Glomerular visceral epithelial cell (primary cell): ENCODE measurements around the gene VAT1L.
"Not testable (repeated sequence)": the region's sequence is repeated elsewhere in the genome, so short reads cannot be mapped to it uniquely, and the experiment has no call there.

Experiments used
- DNase-seq: peaks from one replicate; pipeline ENCODE4 v3.0.0-alpha.2; 2016; ENCODE audit errors: extremely low spot score

Gene VAT1L

GRCh38 chr16:77951788-77952187, 163.4 kb downstream of the VAT1L start:
- no peak for DNase-seq

- no peak for DNase-seq
Measured at GRCh38 chr16:77955127-77955526, 166.8 kb downstream of the VAT1L start.

GRCh38 chr16:77956231-77956630, 167.9 kb downstream of the VAT1L start:
- no peak for DNase-seq

- no peak for DNase-seq
Measured at GRCh38 chr16:77960766-77961165, 172.4 kb downstream of the VAT1L start.

GRCh38 chr16:77961814-77962213, 173.4 kb downstream of the VAT1L start:
- DNase-seq = no peak

- no peak for DNase-seq
Measured at GRCh38 chr16:77962689-77963088, 174.3 kb downstream of the VAT1L start.

- no peak for DNase-seq
Measured at GRCh38 chr16:77963185-77964044, 175.1 kb downstream of the VAT1L start.

- DNase-seq = no peak
Measured at GRCh38 chr16:77965346-77965745, 177.0 kb downstream of the VAT1L start.

- no peak for DNase-seq
Measured at GRCh38 chr16:77967054-77967904, 178.9 kb downstream of the VAT1L start.

GRCh38 chr16:77969861-77970260, 181.5 kb downstream of the VAT1L start:
- DNase-seq = no peak

- no peak for DNase-seq
Measured at GRCh38 chr16:77970371-77970770, 182.0 kb downstream of the VAT1L start.

- DNase-seq = peak; percentile 2
Measured at GRCh38 chr16:77971306-77972061, 183.1 kb downstream of the VAT1L start.

- no peak for DNase-seq
Measured at GRCh38 chr16:77972062-77972392, 183.7 kb downstream of the VAT1L start.

- no peak for DNase-seq
Measured at GRCh38 chr16:77974883-77975282, 186.5 kb downstream of the VAT1L start.

- no peak for DNase-seq
Measured at GRCh38 chr16:77975942-77976341, 187.6 kb downstream of the VAT1L start.

GRCh38 chr16:77977339-77977738, 189.0 kb downstream of the VAT1L start:
- DNase-seq = no peak

- no peak for DNase-seq
Measured at GRCh38 chr16:77985111-77985510, 196.7 kb downstream of the VAT1L start.

GRCh38 chr16:77986011-77986740, 197.8 kb downstream of the VAT1L start:
- DNase-seq = no peak

GRCh38 chr16:77987810-77988209, 199.4 kb downstream of the VAT1L start:
- DNase-seq = no peak

- no peak for DNase-seq
Measured at GRCh38 chr16:77989846-77990245, 201.5 kb downstream of the VAT1L start.

GRCh38 chr16:77991701-77992100, 203.3 kb downstream of the VAT1L start:
- DNase-seq = no peak

- DNase-seq = not testable (repeated sequence)
Measured at GRCh38 chr16:77992381-77992780, 204.0 kb downstream of the VAT1L start.
